Erythroblast (primary cell): ENCODE results near the gene SLC9A5.
A peak's percentile ranks its signal among the peaks of the same experiment; 100 is the strongest.

Experiments used
- GATA1 ChIP-seq: IDR thresholded peaks from 2 replicates; pipeline ENCODE4 v1.6.1; 2011; ENCODE audit warnings: low read depth, mild to moderate bottlenecking, control low read depth, low read length, moderate library complexity
- POLR2A ChIP-seq: IDR thresholded peaks from 2 replicates; pipeline ENCODE4 v1.6.1; 2011; ENCODE audit warnings: mild to moderate bottlenecking, low read length

- TF ChIP-seq POLR2A (peak; percentile 21), GATA1 (no peak)
These were observed 42.5 kb upstream of the SLC9A5 start for GRCh38 chr16:67206129-67206837.
